Measurements from ENCODE around the gene SLC22A13. TPM values are rescaled to one million over a fixed set of nuclear protein-coding genes. Genes with fewer than 3 reads are reported as not detected.

SLC22A13 gene
- total and polyA plus RNA-seq, 3 donors from 2014 or later, result 1.1 to 2.6 (median 1.5) TPM

- H3K36me3 ChIP-seq (ENCODE audit: low read depth, missing control alignments), result no peaks in the 10 kb centered on the region
- 85% methylated on average over 2 of the region's 2 CpGs for WGBS, 2 donors
- no peaks in the 10 kb centered on the region for H3K4me1 ChIP-seq
- TF ChIP-seq POLR2A (IDR thresholded peaks at IDR 0.05) (no peak), CTCF (IDR thresholded peaks at IDR 0.05) (no peak)
- H3K9me3 ChIP-seq, result no peaks in the 10 kb centered on the region
- no peak overlapping the region for H3K4me3 ChIP-seq
- no peak for DNase-seq
- no peaks in the 10 kb centered on the region for H3K27me3 ChIP-seq
- intact Hi-C loops (cut with DNase I; ENCODE audit: low total_unique reads), result no loop called here
- no peak overlapping the region for H3K27ac ChIP-seq
These were observed 2.0 kb downstream of the SLC22A13 start for GRCh38 chr3:38267662-38268061.

GRCh38 chr3:38268087-38268486 lies 2.5 kb downstream of the SLC22A13 start:
- H3K36me3 ChIP-seq (ENCODE audit: low read depth, missing control alignments), result no peaks in the 10 kb centered on the region
- H3K4me1 ChIP-seq, result no peaks in the 10 kb centered on the region
- TF ChIP-seq POLR2A (IDR thresholded peaks at IDR 0.05) (no peak), CTCF (IDR thresholded peaks at IDR 0.05) (no peak)
- intact Hi-C loops (cut with DNase I; ENCODE audit: low total_unique reads), result no loop called here
- DNase-seq, result no peak
- H3K9me3 ChIP-seq, result no peaks in the 10 kb centered on the region
- no peaks in the 10 kb centered on the region for H3K27me3 ChIP-seq
- WGBS, 2 donors, result 79 to 91% methylated on average over 5 of the region's 5 CpGs
- H3K27ac ChIP-seq, result no peak overlapping the region
- no peak overlapping the region for H3K4me3 ChIP-seq

GRCh38 chr3:38268522-38268921 lies 2.9 kb downstream of the SLC22A13 start:
- H3K27me3 ChIP-seq, result no peaks in the 10 kb centered on the region
- intact Hi-C loops (cut with DNase I; ENCODE audit: low total_unique reads), result no loop called here
- no peaks in the 10 kb centered on the region for H3K4me1 ChIP-seq
- no peaks in the 10 kb centered on the region for H3K9me3 ChIP-seq
- WGBS, 2 donors, result 88 to 89% methylated on average over 1 of the region's 1 CpG
- H3K4me3 ChIP-seq, result no peak overlapping the region
- H3K36me3 ChIP-seq (ENCODE audit: low read depth, missing control alignments), result no peaks in the 10 kb centered on the region
- DNase-seq, result no peak
- H3K27ac ChIP-seq, result no peak overlapping the region
- TF ChIP-seq CTCF (IDR thresholded peaks at IDR 0.05), result no peak
- TF ChIP-seq POLR2A (IDR thresholded peaks at IDR 0.05), result no peak

- Histone ChIP-seq H3K27ac (no peak overlapping the region), H3K4me1 (peaks cover 4% of the 10 kb centered on the region), H3K9me3 (no peaks in the 10 kb centered on the region), H3K4me3 (no peak overlapping the region), H3K27me3 (no peaks in the 10 kb centered on the region), H3K36me3 (ENCODE audit: low read depth, missing control alignments) (no peaks in the 10 kb centered on the region)
- TF ChIP-seq CTCF (IDR thresholded peaks at IDR 0.05) (no peak), POLR2A (IDR thresholded peaks at IDR 0.05) (no peak)
- DNase-seq, result no peak
- 86 to 96% methylated on average over 3 of the region's 3 CpGs for WGBS, 2 donors
- intact Hi-C loops (cut with DNase I; ENCODE audit: low total_unique reads), result no loop called here
These were observed 5.0 kb downstream of the SLC22A13 start for GRCh38 chr3:38270606-38271005.

- 92 to 93% methylated on average over 5 of the region's 5 CpGs for WGBS, 2 donors
- no peak for TF ChIP-seq CTCF (IDR thresholded peaks at IDR 0.05)
- TF ChIP-seq POLR2A (IDR thresholded peaks at IDR 0.05), result no peak
- peaks cover 4% of the 10 kb centered on the region for H3K4me1 ChIP-seq
- no peaks in the 10 kb centered on the region for H3K27me3 ChIP-seq
- intact Hi-C loops (cut with DNase I; ENCODE audit: low total_unique reads), result no loop called here
- H3K4me3 ChIP-seq, result no peak overlapping the region
- no peak for DNase-seq
- H3K9me3 ChIP-seq, result no peaks in the 10 kb centered on the region
- H3K27ac ChIP-seq, result no peak overlapping the region
- no peaks in the 10 kb centered on the region for H3K36me3 ChIP-seq (ENCODE audit: low read depth, missing control alignments)
These were observed 5.9 kb downstream of the SLC22A13 start for GRCh38 chr3:38271553-38271952.

Data from testis (tissue), 3 donors.